Transverse colon (tissue), 4 donors: ENCODE data around the gene SLIT1. TPM values are rescaled to one million over a fixed set of nuclear protein-coding genes. Genes with fewer than 3 reads are reported as not detected.

ENCODE experiments used
- DNase-seq: peaks from one replicate; pipeline ENCODE4 v3.0.0-alpha.2; 2019
- H3K27ac ChIP-seq, 4 donors: fragments of 200-600 bp; sonication (generic); 2 replicates each; pipeline ENCODE4 v1.5.1; 2016 to 2018; ENCODE audit warnings: inconsistent platforms in 4 of 4
- H3K27me3 ChIP-seq: fragments of 200-600 bp; sonication (generic); 2 replicates; pipeline ENCODE4 v1.5.1; 2017; ENCODE audit warnings: inconsistent platforms
- H3K36me3 ChIP-seq, 4 donors: fragments of 200-600 bp; sonication (generic); 2 replicates each; pipeline ENCODE4 v1.5.1; 2017 to 2019; ENCODE audit warnings: inconsistent platforms in 4 of 4
- H3K4me1 ChIP-seq, 4 donors: fragments of 200-600 bp; sonication (generic); 2 replicates each; pipeline ENCODE4 v1.5.1; 2017 to 2020; ENCODE audit warnings: inconsistent platforms in 4 of 4
- H3K4me3 ChIP-seq, 4 donors: fragments of 200-600 bp; sonication (generic); 1 replicate in 1 of 4; 2 replicates in 3 of 4; pipeline versions ENCODE4 v1.5.1 to v1.6.1; 2017 to 2019; ENCODE audit warnings: inconsistent platforms in 4 of 4
- H3K9me3 ChIP-seq, 2 donors: fragments of 200-600 bp; sonication (generic); 2 replicates each; pipeline ENCODE4 v1.5.1; 2017 to 2019; ENCODE audit warnings: inconsistent platforms in 2 of 2
- CTCF ChIP-seq, 5 experiments: fragments of 200-600 bp in 3 of 5; fragments of 450-650 bp in 2 of 5; sonication (generic) in 3 of 5; IDR thresholded peaks; 1 replicate in 2 of 5; 2 replicates in 3 of 5; pipeline ENCODE4 v1.5.1; 2016 to 2017; ENCODE audit warnings: antibody characterized with exemption in 5 of 5, inconsistent platforms in 3 of 5, mild to moderate bottlenecking in 2 of 5, moderate library complexity in 1 of 5
- EP300 ChIP-seq: sonication (generic); formaldehyde crosslinking; IDR thresholded peaks from one replicate; pipeline ENCODE4 v1.6.1; 2017; ENCODE audit warnings: antibody characterized with exemption, low read depth
- POLR2A ChIP-seq: fragments of 450-650 bp; IDR thresholded peaks from one replicate; pipeline ENCODE4 v1.6.1; 2016; ENCODE audit warnings: antibody characterized with exemption, mild to moderate bottlenecking, moderate library complexity
- POLR2AphosphoS5 ChIP-seq, 3 donors: sonication (generic); formaldehyde crosslinking; IDR thresholded peaks; one replicate each; pipeline ENCODE4 v1.6.1; 2016; ENCODE audit warnings: antibody characterized with exemption in 3 of 3
- WGBS, 2 donors: methylation state at CpG; one replicate each; pipeline ENCODE4 v1.1.5; 2018; ENCODE audit warnings: low coverage in 1 of 2; 5-methylcytosine and 5-hydroxymethylcytosine counted together
- in situ Hi-C, 4 donors: fragments of 200-750 bp; cut with MboI; loops; one replicate each; pipeline versions ENCODE4 v1.15.0 to v1.15.1; 2017; ENCODE audit warnings: low sequenced_read_pairs in 3 of 4, low pct_ligation_motif_present in 1 of 4, low pct_unique_long_range_greater_than_20kb in 1 of 4
- intact Hi-C: fragments of 100-400 bp; cut with DNase I; formaldehyde crosslinking; loops from one replicate; pipeline ENCODE4 v1.15.1; 2023; ENCODE audit warnings: low total_unique reads
- total RNA-seq, 4 donors: library from RNA; depleted of rRNA; stranded (reverse); fragments of >200 nt; gene quantifications; one replicate each; pipeline ENCODE4 v1.1.0, GENCODE V29; 2016

Gene SLIT1
- total RNA-seq, 4 donors from 2014 or later: 0.27 to 1.9 (median 0.32) TPM; not detected in 1

- 48 to 60% methylated on average over 1 of the region's 1 CpG for WGBS, 2 donors
- H3K27ac ChIP-seq: no peak overlapping the region
- TF ChIP-seq POLR2A: no peak
- TF ChIP-seq EP300: no peak
- TF ChIP-seq CTCF (IDR thresholded peaks at IDR 0.05): no peak
- no peak for TF ChIP-seq POLR2AphosphoS5 (IDR thresholded peaks at IDR 0.05)
- H3K27me3 ChIP-seq: no peaks in the 10 kb centered on the region
- intact Hi-C loops (no loop called here), in situ Hi-C loops (no loop called here)
- peaks cover 0 to 29% (median 9%) of the 10 kb centered on the region in 4 donors for H3K36me3 ChIP-seq
- no peaks in the 10 kb centered on the region for H3K4me1 ChIP-seq
- no peaks in the 10 kb centered on the region for H3K9me3 ChIP-seq
- no peak for DNase-seq
- H3K4me3 ChIP-seq: no peak overlapping the region
These were observed 226.0 kb downstream of the SLIT1 start for GRCh38 chr10:96959733-96960132.

DNA sequence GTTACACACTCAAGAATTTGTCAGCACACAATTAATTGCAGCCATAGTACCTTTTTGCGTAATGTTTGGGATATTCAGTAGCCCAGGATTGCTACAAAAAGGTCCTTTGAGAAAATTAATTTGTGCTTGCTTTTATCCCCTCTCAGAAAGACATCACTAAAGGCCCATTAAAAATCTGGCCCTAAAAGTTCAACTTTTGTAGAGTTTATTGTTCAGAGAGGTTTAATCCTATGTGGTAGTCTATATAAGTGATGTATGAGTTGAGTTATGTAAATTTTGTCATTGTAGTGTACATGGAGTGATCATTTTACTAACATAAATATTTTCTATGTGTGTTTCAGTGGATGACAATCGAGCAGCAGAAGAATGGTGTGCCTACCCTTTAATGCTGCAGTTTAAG lies 227.7 kb downstream of the SLIT1 start:
- no peak overlapping the region for H3K27ac ChIP-seq
- intact Hi-C loops (no loop called here), in situ Hi-C loops (no loop called here)
- TF ChIP-seq POLR2AphosphoS5 (IDR thresholded peaks at IDR 0.05): no peak
- TF ChIP-seq EP300: no peak
- TF ChIP-seq POLR2A: no peak
- no peak overlapping the region for H3K4me3 ChIP-seq
- WGBS, 2 donors: 93 to 100% methylated on average over 2 of the region's 2 CpGs
- no peaks in the 10 kb centered on the region for H3K9me3 ChIP-seq
- no peaks in the 10 kb centered on the region for H3K27me3 ChIP-seq
- peaks cover 0 to 32% (median 11%) of the 10 kb centered on the region in 4 donors for H3K36me3 ChIP-seq
- DNase-seq: no peak
- H3K4me1 ChIP-seq: no peaks in the 10 kb centered on the region

DNA sequence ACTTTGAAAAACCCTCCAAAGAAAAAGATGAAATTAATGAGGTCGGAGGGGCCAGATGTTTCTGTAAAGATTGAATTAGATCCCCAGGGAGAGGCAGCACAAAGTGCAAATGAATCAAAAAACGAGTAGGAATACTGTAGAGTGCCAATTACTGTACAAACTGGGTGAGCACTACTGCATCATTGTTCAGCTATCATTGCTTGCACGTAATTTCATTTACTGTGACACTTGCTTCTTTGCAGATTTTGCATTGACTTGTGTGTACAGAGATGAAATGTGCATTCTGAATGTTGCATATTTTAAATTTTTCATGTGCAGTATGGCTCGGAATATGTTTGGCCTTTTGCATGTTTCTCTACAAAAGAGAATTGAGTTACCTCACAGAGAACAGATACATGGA lies 230.0 kb downstream of the SLIT1 start:
- intact Hi-C loops (no loop called here), in situ Hi-C loops (no loop called here)
- H3K27ac ChIP-seq: no peak overlapping the region
- no peaks in the 10 kb centered on the region for H3K9me3 ChIP-seq
- DNase-seq: no peak
- no peaks in the 10 kb centered on the region for H3K4me1 ChIP-seq
- H3K4me3 ChIP-seq: no peak overlapping the region
- peaks cover 0 to 26% (median 11%) of the 10 kb centered on the region in 4 donors for H3K36me3 ChIP-seq
- WGBS, 2 donors: 76 to 79% methylated on average over 4 of the region's 4 CpGs
- no peak for TF ChIP-seq POLR2A
- no peak for TF ChIP-seq POLR2AphosphoS5 (IDR thresholded peaks at IDR 0.05)
- TF ChIP-seq CTCF (IDR thresholded peaks at IDR 0.05): no peak
- no peak for TF ChIP-seq EP300
- no peaks in the 10 kb centered on the region for H3K27me3 ChIP-seq

DNA sequence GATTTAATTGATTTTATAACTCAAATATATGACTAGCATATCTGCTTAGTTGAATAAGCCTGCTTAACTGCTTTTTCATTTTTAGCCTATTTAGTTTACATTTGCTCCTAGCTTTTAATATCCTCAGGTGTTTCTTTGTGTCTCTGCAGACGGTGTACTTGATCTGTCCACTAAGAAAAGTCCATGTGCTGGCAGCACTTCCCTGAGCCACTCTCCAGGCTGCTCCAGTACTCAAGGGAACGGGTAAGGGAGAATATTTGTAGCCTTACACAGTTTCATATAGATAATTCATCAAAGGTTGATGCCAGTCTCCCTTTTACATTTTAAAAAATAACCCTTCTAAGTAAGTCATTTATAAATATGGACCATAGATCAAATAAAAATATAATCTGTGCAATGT lies 233.8 kb downstream of the SLIT1 start:
- in situ Hi-C loops (no loop called here), intact Hi-C loops (no loop called here)
- WGBS, 2 donors: 85 to 86% methylated on average over 2 of the region's 2 CpGs
- H3K9me3 ChIP-seq: no peaks in the 10 kb centered on the region
- H3K27me3 ChIP-seq: no peaks in the 10 kb centered on the region
- no peak for TF ChIP-seq EP300
- TF ChIP-seq POLR2AphosphoS5 (IDR thresholded peaks at IDR 0.05): no peak
- no peak for TF ChIP-seq CTCF (IDR thresholded peaks at IDR 0.05)
- TF ChIP-seq POLR2A: no peak
- peaks cover 0 to 23% (median 11%) of the 10 kb centered on the region in 4 donors for H3K36me3 ChIP-seq
- no peak overlapping the region for H3K4me3 ChIP-seq
- no peak for DNase-seq
- H3K4me1 ChIP-seq: no peaks in the 10 kb centered on the region
- H3K27ac ChIP-seq: no peak overlapping the region
